Measurements from ENCODE around the gene MAPK8. TPM values are rescaled to one million over a fixed set of nuclear protein-coding genes. Genes with fewer than 3 reads are reported as not detected.

MAPK8 gene
- total RNA-seq, 1 donor from 2014 or later: 47.9 TPM

DNA sequence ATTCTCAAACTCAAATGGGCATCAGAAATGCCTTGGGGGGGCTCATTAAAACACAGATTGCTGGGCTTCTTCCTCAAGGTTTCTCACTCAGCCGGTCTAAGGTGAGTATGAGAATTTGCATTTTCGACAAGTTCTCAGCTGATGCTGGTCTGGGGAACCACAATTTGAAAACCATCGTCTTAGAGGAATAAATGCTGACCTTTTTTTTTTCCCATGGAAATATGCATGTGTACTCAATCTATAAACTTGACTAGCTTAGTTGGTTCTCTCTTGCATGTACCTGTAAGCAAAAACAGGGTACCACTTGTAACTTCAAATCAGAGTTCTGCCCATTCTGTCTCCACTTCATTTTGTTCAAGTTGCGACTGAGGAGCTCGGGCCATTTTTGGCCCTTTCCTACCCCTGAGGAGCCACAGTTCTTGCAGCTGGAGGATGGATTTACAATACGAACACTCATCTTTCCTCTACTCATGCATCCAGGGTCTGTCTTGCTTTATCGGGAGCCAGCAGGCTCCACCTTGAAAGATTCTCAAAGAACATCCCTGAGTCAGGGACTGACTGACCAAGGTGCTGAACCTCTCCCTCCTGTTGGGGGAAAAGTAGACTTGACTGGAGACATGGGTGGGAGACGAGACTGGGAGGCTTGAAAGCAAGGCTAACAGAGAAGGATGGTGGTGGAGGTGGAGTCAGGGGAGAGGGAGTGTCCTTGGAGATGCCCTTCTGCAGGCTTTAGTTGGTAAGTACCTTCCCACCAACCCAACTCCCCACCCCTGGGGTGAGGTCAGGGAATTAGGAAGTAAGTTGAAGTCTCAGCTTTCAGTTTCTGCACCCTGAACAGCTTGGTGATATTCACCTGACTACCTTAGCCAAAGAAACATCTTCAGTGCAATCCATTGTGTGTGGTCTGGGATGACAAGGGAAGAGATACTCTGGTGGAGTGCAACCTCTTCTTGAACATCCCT lies 3.7 kb upstream of the MAPK8 start:
- Histone ChIP-seq H3K4me3 (no peak overlapping the region), H3K4me1 (peaks cover 9% of the 10 kb centered on the region), H3K9me3 (no peaks in the 10 kb centered on the region), H3K27me3 (ENCODE audit: low read depth) (no peaks in the 10 kb centered on the region), H3K36me3 (no peaks in the 10 kb centered on the region), H3K27ac (no peak overlapping the region)
- DNase-seq (no peak), ATAC-seq (no peak)
- intact Hi-C loops (cut with DNase I): no loop called here
- TF ChIP-seq, protein P1, sequence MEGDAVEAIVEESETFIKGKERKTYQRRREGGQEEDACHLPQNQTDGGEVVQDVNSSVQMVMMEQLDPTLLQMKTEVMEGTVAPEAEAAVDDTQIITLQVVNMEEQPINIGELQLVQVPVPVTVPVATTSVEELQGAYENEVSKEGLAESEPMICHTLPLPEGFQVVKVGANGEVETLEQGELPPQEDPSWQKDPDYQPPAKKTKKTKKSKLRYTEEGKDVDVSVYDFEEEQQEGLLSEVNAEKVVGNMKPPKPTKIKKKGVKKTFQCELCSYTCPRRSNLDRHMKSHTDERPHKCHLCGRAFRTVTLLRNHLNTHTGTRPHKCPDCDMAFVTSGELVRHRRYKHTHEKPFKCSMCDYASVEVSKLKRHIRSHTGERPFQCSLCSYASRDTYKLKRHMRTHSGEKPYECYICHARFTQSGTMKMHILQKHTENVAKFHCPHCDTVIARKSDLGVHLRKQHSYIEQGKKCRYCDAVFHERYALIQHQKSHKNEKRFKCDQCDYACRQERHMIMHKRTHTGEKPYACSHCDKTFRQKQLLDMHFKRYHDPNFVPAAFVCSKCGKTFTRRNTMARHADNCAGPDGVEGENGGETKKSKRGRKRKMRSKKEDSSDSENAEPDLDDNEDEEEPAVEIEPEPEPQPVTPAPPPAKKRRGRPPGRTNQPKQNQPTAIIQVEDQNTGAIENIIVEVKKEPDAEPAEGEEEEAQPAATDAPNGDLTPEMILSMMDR (IDR thresholded peaks at IDR 0.05): no peak

DNA sequence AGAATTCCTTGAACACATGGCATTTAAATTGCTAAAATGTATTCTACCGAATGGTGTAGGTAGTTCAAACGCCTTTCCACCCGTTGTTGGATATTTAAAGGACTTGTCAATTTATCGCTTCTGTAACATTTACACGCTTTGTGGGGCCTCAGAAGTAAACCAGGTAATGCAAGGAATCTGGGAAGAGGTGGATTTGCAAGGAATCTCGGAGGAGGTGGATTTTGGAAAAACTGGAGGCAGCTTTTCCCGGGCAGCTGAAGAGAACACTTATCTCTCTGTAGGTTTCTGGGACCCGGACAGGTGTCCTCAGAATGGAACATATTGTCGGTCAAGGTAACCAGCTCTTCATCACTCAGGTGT lies 592 bp upstream of the MAPK8 start:
- TF ChIP-seq, protein P1 (IDR thresholded peaks at IDR 0.05): no peak
- H3K4me3 ChIP-seq: peak overlapping the region; percentile 81
- peak overlapping the region; percentile 73 for H3K27ac ChIP-seq
- H3K36me3 ChIP-seq: no peaks in the 10 kb centered on the region
- H3K4me1 ChIP-seq: peaks cover 28% of the 10 kb centered on the region
- intact Hi-C loops (cut with DNase I): no loop called here
- ATAC-seq (no peak), DNase-seq (no peak)
- H3K27me3 ChIP-seq (ENCODE audit: low read depth): no peaks in the 10 kb centered on the region
- H3K9me3 ChIP-seq: no peaks in the 10 kb centered on the region

DNA sequence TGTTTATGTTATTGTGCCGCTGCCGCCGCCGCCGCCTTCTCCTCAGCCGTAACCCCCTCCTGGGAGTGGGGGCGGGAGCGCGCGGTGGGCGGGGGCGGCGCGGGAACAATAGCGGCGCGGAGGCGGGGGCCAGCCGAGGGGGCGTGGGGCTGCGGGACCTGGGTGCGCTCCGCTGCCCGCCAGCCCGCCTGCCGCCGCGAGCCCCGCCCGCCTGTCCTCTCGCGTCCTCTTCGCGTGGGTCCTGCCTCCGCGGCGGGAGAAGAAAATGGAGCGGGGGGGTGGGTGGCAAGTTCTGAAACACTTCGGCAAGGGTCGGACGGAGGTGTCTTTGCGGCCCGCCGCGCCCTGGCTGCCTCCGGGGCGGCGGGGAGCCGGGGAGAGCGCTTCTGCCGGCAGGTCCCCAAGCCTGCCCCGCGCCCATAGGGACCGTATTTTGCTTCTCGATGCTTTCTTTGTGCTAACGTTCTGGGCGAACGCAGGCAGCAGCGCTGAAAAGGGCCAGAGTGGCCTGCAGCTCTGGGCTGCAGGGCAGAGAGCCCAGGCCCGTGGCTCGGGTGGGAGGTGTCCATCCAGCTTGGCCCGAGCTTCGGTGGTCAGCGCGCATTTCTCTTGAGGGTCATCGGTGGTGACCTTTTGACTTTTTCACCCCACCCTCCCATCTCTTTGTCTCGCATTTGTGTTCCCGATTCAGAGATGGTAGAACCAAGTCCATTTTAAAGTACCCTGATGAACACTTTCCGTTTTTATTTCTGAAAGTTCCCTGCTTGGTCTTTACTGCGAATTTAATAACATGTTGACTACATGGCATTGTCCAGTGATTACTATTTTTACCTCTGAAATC lies 613 bp downstream of the MAPK8 start:
- peak overlapping the region; percentile 92 for H3K27ac ChIP-seq
- ATAC-seq (peak; percentile 82 to 84), DNase-seq (peak; percentile 79)
- H3K4me3 ChIP-seq: peak overlapping the region; percentile 81
- intact Hi-C loops (cut with DNase I): no loop called here
- TF ChIP-seq, protein P1 (IDR thresholded peaks at IDR 0.05): no peak
- H3K4me1 ChIP-seq: peaks cover 28% of the 10 kb centered on the region
- H3K36me3 ChIP-seq: no peaks in the 10 kb centered on the region
- no peaks in the 10 kb centered on the region for H3K9me3 ChIP-seq
- no peaks in the 10 kb centered on the region for H3K27me3 ChIP-seq (ENCODE audit: low read depth)

DNA sequence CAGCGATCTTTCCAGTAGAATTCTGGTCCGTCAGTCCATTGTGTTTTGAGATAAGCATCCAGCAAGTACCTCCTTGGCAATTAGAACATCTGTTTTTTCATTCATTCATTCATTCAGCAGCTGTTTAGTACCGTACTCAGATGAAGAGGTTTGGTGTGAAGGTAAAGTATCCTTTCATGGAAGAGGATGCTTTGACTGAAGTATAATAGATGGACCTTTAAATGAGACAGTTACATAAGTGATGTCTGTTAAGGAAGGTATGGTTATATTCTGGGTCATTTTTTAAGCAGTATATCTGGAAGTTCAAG lies 1.2 kb downstream of the MAPK8 start:
- Histone ChIP-seq H3K9me3 (no peaks in the 10 kb centered on the region), H3K4me1 (peaks cover 28% of the 10 kb centered on the region), H3K27ac (no peak overlapping the region), H3K4me3 (peak overlapping the region; percentile 81), H3K27me3 (ENCODE audit: low read depth) (no peaks in the 10 kb centered on the region), H3K36me3 (no peaks in the 10 kb centered on the region)
- intact Hi-C loops (cut with DNase I): no loop called here
- no peak for DNase-seq
- ATAC-seq: no peak
- TF ChIP-seq, protein P1 (IDR thresholded peaks at IDR 0.05): no peak

DNA sequence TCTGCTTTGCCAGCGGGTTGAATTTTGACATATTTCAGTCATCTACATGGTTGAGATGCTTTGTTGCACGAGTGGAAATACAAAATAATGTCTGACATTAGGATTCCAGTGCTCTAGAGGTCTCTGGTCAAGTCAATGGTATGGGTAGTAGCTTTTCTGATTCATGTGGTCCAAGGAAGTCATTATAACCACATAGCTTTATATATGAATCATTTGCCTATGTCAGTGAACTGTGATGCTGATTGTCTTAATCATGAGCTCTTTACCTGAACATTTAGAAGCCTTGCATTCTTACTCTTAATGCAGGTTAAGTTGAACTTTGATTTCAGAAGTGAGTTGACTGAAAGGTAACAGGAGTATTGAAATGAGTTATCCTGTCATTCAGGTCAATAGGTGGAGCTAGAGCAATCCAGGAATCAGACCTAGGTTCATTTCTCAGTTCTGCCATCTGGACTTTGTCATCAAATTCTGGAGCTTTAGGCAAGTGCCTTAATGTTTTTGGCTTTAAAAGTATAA lies 3.3 kb downstream of the MAPK8 start:
- Histone ChIP-seq H3K4me3 (no peak overlapping the region), H3K9me3 (no peaks in the 10 kb centered on the region), H3K4me1 (peaks cover 28% of the 10 kb centered on the region), H3K27me3 (ENCODE audit: low read depth) (no peaks in the 10 kb centered on the region), H3K27ac (no peak overlapping the region), H3K36me3 (no peaks in the 10 kb centered on the region)
- TF ChIP-seq, protein P1 (IDR thresholded peaks at IDR 0.05): no peak
- ATAC-seq: no peak
- intact Hi-C loops (cut with DNase I): no loop called here
- DNase-seq: no peak

Measured in lower lobe of right lung (tissue), 2 donors.